ENCODE results near the gene BLOC1S1.

Gene BLOC1S1

GRCh38 chr12:55695349-55695748 lies 20.5 kb upstream of the BLOC1S1 start:
- DNase-seq = no peak

GRCh38 chr12:55696141-55696540 lies 19.7 kb upstream of the BLOC1S1 start:
- no peak for DNase-seq

- no peak for DNase-seq
Observed at GRCh38 chr12:55696796-55697462, 18.9 kb upstream of the BLOC1S1 start.

- no peak for DNase-seq
Observed at GRCh38 chr12:55697686-55698085, 18.2 kb upstream of the BLOC1S1 start.

GRCh38 chr12:55698241-55698955 lies 17.4 kb upstream of the BLOC1S1 start:
- DNase-seq = no peak

GRCh38 chr12:55698965-55699364 lies 16.9 kb upstream of the BLOC1S1 start:
- DNase-seq = no peak

GRCh38 chr12:55699471-55700055 lies 16.3 kb upstream of the BLOC1S1 start:
- no peak for DNase-seq

- no peak for DNase-seq
Observed at GRCh38 chr12:55700255-55701018, 15.4 kb upstream of the BLOC1S1 start.

- no peak for DNase-seq
Observed at GRCh38 chr12:55702861-55703260, 13.0 kb upstream of the BLOC1S1 start.

GRCh38 chr12:55703288-55703687 lies 12.6 kb upstream of the BLOC1S1 start:
- peak; percentile 69 for DNase-seq

GRCh38 chr12:55703901-55704761 lies 11.7 kb upstream of the BLOC1S1 start:
- peak; percentile 80 for DNase-seq

GRCh38 chr12:55704824-55705718 lies 10.8 kb upstream of the BLOC1S1 start:
- peak; percentile 53 for DNase-seq

- no peak for DNase-seq
Observed at GRCh38 chr12:55705782-55706402, 10.0 kb upstream of the BLOC1S1 start.

- DNase-seq = no peak
Observed at GRCh38 chr12:55706568-55707218, 9.2 kb upstream of the BLOC1S1 start.

- DNase-seq = no peak
Observed at GRCh38 chr12:55707219-55707671, 8.6 kb upstream of the BLOC1S1 start.

- DNase-seq = peak; percentile 81
Observed at GRCh38 chr12:55707841-55708694, 7.8 kb upstream of the BLOC1S1 start, which contains the start of gene ITGA7. Gene ITGA7 (minus strand): TSS chr12:55707904. CDS start chr12:55707682, 222 bp downstream.

- no peak for DNase-seq
Observed at GRCh38 chr12:55708695-55709233, 7.1 kb upstream of the BLOC1S1 start.

- peak; percentile 57 for DNase-seq
Observed at GRCh38 chr12:55711786-55712553, 3.9 kb upstream of the BLOC1S1 start.
